Testis (tissue), 2 donors: ENCODE data around the gene ARAP2.

ENCODE experiments used
- POLR2A ChIP-seq: fragments of 450-650 bp; IDR thresholded peaks from one replicate; pipeline ENCODE4 v1.6.1; 2017; ENCODE audit warnings: antibody characterized with exemption, mild to moderate bottlenecking, moderate library complexity
- TF ChIP-seq, protein P1 (sequence below), 3 experiments: fragments of 450-650 bp in 2 of 3; fragments of 200-600 bp in 1 of 3; sonication (generic) in 1 of 3; IDR thresholded peaks; one replicate each; pipeline ENCODE4 v1.5.1; 2016 to 2019; ENCODE audit warnings: antibody characterized with exemption in 3 of 3, mild to moderate bottlenecking in 2 of 3, moderate library complexity in 1 of 3

- TF ChIP-seq POLR2A = no peak
- TF ChIP-seq, protein P1, sequence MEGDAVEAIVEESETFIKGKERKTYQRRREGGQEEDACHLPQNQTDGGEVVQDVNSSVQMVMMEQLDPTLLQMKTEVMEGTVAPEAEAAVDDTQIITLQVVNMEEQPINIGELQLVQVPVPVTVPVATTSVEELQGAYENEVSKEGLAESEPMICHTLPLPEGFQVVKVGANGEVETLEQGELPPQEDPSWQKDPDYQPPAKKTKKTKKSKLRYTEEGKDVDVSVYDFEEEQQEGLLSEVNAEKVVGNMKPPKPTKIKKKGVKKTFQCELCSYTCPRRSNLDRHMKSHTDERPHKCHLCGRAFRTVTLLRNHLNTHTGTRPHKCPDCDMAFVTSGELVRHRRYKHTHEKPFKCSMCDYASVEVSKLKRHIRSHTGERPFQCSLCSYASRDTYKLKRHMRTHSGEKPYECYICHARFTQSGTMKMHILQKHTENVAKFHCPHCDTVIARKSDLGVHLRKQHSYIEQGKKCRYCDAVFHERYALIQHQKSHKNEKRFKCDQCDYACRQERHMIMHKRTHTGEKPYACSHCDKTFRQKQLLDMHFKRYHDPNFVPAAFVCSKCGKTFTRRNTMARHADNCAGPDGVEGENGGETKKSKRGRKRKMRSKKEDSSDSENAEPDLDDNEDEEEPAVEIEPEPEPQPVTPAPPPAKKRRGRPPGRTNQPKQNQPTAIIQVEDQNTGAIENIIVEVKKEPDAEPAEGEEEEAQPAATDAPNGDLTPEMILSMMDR (IDR thresholded peaks at IDR 0.05) = no peak
Observed at GRCh38 chr4:36079666-36080065, 164.6 kb downstream of the ARAP2 start.
